BLaER1 (cell line): ENCODE data around the gene SVBP.
A peak's percentile ranks its signal among the peaks of the same experiment; 100 is the strongest.

ENCODE experiments used
- H3K27ac ChIP-seq: shearing (Covaris generic); formaldehyde crosslinking; 2 replicates; pipeline ENCODE4 v1.8.1; 2022
- H3K27me3 ChIP-seq: shearing (Covaris generic); formaldehyde crosslinking; 2 replicates; pipeline ENCODE4 v1.8.1; 2022
- H3K36me3 ChIP-seq: shearing (Covaris generic); formaldehyde crosslinking; 2 replicates; pipeline ENCODE4 v1.8.1; 2022
- H3K4me1 ChIP-seq: shearing (Covaris generic); formaldehyde crosslinking; 2 replicates; pipeline ENCODE4 v1.8.1; 2022
- H3K4me2 ChIP-seq: shearing (Covaris generic); formaldehyde crosslinking; 2 replicates; pipeline ENCODE4 v1.8.1; 2022
- H3K4me3 ChIP-seq: shearing (Covaris generic); formaldehyde crosslinking; 2 replicates; pipeline ENCODE4 v1.8.1; 2022
- H3K9ac ChIP-seq: shearing (Covaris generic); formaldehyde crosslinking; 2 replicates; pipeline ENCODE4 v1.8.1; 2022
- H3K9me3 ChIP-seq: shearing (Covaris generic); formaldehyde crosslinking; 2 replicates; pipeline ENCODE4 v1.8.1; 2022
- H4K20me1 ChIP-seq: shearing (Covaris generic); formaldehyde crosslinking; 2 replicates; pipeline ENCODE4 v1.8.1; 2022
- Cebpa-rat ChIP-seq: shearing (Covaris generic); IDR thresholded peaks from 2 replicates; pipeline ENCODE4 v1.8.1; 2022

SVBP gene

GRCh38 chr1:42851420-42851819 lies 34.2 kb upstream of the SVBP start:
- TF ChIP-seq Cebpa-rat, result no peak
- H3K4me1 ChIP-seq, result peaks cover 15% of the 10 kb centered on the region
- no peak overlapping the region for H3K4me2 ChIP-seq
- H3K36me3 ChIP-seq, result peaks cover 46% of the 10 kb centered on the region
- H4K20me1 ChIP-seq, result 0 out of 2 replicates have a peak, but pooled peaks cover 9% of the 10 kb centered on the region
- H3K9me3 ChIP-seq, result peaks cover 31% of the 10 kb centered on the region
- no peak overlapping the region; the same call in 1 of the 2 replicates for H3K4me3 ChIP-seq
- H3K27me3 ChIP-seq, result no peaks in the 10 kb centered on the region
- no peak overlapping the region for H3K27ac ChIP-seq
- H3K9ac ChIP-seq, result no peak overlapping the region

GRCh38 chr1:42849944-42850343 lies 32.7 kb upstream of the SVBP start:
- no peak for TF ChIP-seq Cebpa-rat
- Histone ChIP-seq H3K4me2 (no peak overlapping the region), H3K27ac (no peak overlapping the region)

DNA sequence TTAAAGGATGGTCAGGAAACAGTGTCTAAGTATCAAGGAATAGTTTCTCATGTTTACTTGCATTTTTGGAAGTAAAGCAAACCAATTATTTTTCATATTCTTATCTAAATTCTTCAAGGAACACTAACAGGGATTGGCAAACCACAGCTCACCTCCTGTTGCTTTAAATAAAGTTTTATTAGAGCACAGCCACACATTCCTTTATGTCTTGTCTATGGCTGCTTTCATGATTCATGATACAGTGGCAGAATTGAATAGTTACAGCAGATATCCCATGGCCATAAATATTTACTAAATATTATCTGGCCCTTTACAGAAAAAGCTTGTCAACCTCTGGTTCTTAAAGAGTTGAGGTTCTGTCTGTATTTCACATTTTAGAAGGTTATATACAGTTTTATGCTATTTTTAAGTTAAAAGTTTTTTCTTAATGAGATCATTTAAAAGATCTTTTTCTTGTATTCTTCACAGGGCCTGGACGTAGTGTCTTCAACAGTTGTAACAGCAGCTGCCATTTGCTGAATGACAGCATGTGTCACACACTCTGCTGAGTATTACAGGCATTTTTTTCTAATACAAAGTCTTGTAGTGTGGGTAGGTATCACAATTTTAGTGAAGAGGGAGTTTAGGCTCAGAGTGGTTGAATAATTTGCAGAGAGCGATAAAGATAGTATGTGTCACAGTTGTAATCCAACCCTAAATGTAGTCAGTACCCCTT lies 31.8 kb upstream of the SVBP start:
- H3K4me2 ChIP-seq, result no peak overlapping the region

More at GRCh38 chr1:42849944-42850343, 32.7 kb upstream of the SVBP start:
- Histone ChIP-seq H3K36me3 (peaks cover 46% of the 10 kb centered on the region), H3K4me1 (peaks cover 21% of the 10 kb centered on the region), H3K27me3 (no peaks in the 10 kb centered on the region), H3K9ac (no peak overlapping the region), H3K9me3 (peaks cover 27% of the 10 kb centered on the region), H3K4me3 (no peak overlapping the region), H4K20me1 (0 out of 2 replicates have a peak, but pooled peaks cover 9% of the 10 kb centered on the region)

DNA sequence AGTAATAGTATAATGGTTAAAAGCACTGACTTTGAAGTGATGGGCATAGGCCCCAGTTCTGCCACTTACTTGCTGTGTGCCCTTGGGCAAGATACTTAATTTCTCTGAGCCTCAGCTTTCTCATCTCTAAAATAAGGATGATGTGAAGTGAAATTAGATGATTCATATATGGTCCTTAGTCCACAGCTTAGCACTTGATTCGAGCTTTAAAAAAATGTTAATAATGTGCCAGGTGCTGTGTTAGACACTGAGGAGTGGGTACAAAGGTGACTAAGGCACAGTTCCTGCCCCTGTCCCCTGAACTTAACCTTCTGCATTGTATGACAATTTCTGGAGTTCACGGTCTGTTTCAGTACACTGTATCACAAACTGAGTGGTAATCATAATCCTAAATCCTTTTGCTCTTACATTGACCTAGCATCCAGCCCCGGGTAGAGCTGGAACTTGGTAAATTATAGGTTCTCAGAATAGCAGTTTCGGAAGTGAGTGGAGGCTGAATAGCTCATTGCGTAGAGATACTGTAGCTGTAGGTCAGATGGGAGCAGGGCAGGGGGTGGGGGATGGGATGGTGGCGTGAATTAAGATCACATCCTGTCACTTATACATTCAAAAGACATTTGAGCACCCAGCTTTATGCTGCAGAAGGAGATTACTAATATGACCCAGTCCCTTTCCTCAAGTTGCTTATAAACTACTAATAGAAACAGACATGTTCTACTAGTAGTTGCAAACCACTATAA lies 30.7 kb upstream of the SVBP start:
- peaks cover 27% of the 10 kb centered on the region for H3K9me3 ChIP-seq
- H3K4me2 ChIP-seq, result peak overlapping the region; percentile 85
- peaks cover 41% of the 10 kb centered on the region for H3K36me3 ChIP-seq
- H3K4me1 ChIP-seq, result peaks cover 21% of the 10 kb centered on the region
- H3K4me3 ChIP-seq, result peak overlapping the region; percentile 89
- no peak for TF ChIP-seq Cebpa-rat
- no peak overlapping the region for H3K27ac ChIP-seq
- H3K27me3 ChIP-seq, result no peaks in the 10 kb centered on the region
- H3K9ac ChIP-seq, result peak overlapping the region; percentile 91; the same call in 1 of the 2 replicates
- H4K20me1 ChIP-seq, result 0 out of 2 replicates have a peak, but pooled peaks cover 9% of the 10 kb centered on the region

More for the DNA sequence above, 31.8 kb upstream of the SVBP start:
- no peak overlapping the region for H3K27ac ChIP-seq
- H3K4me1 ChIP-seq, result peaks cover 21% of the 10 kb centered on the region
- no peak for TF ChIP-seq Cebpa-rat
- no peaks in the 10 kb centered on the region for H3K27me3 ChIP-seq
- no peak overlapping the region for H3K4me3 ChIP-seq
- 0 out of 2 replicates have a peak, but pooled peaks cover 9% of the 10 kb centered on the region for H4K20me1 ChIP-seq
- H3K9ac ChIP-seq, result no peak overlapping the region
- peaks cover 27% of the 10 kb centered on the region for H3K9me3 ChIP-seq
- H3K36me3 ChIP-seq, result peaks cover 46% of the 10 kb centered on the region

GRCh38 chr1:42847111-42847595 lies 30.0 kb upstream of the SVBP start:
- TF ChIP-seq Cebpa-rat, result no peak
- Histone ChIP-seq H3K4me2 (peak overlapping the region; percentile 85), H3K4me1 (peaks cover 21% of the 10 kb centered on the region), H3K27ac (peak overlapping the region; percentile 92), H3K36me3 (peaks cover 33% of the 10 kb centered on the region), H3K9me3 (peaks cover 21% of the 10 kb centered on the region), H4K20me1 (0 out of 2 replicates have a peak, but pooled peaks cover 2% of the 10 kb centered on the region), H3K27me3 (no peaks in the 10 kb centered on the region), H3K4me3 (peak overlapping the region; percentile 89), H3K9ac (peak overlapping the region; percentile 91)

DNA sequence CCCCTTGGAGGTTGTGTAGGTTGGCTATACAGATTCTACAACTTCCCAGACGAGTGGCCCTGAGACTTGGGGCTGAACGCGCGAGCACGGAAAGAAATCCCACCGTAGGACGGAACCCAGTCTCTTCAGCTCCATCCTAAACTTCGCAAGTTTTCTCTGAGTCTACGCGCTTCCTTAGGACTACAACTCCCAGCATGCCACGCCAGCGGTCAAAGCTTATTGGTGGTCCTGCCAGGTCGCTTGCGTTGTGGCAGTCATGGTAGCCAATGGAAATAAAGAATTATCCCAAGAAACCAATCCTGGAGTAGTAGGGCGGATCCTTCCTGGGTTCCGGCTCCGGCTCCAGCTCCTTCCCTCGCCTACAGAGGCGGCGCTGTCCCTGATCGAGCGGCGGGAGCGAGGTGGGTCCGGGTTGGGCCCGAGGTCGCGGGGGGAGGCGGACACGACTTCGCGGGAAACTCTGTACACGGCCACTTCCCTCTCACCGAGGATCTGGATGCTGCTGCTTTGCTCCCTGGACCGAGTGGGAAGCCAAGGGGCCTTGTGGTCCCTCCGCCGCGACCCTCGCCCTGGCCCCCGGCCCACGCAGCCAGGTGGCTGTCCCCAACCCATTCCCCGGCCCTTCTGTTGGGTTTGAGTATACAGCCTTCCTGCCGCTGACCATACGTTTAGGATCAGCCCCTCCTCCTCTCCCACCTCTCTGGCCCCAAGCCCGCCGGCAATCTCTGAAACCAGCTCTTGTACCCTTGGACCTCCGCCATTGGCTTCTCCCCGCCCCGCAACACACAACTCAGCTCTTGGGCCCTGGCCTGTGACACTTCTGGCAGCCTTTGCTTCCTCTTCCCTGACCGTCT lies 29.3 kb upstream of the SVBP start, which contains the start of gene ZNF691:
ZNF691 (plus strand) TSS at position 357 of the 854 bp plus-strand sequence. CDS start 3,046 bp downstream, outside the sequence.
- Histone ChIP-seq H3K36me3 (peaks cover 26% of the 10 kb centered on the region), H3K4me1 (peaks cover 21% of the 10 kb centered on the region), H3K9me3 (peaks cover 14% of the 10 kb centered on the region), H4K20me1 (no peaks in the 10 kb centered on the region), H3K4me3 (peak within 1 kb of the TSS; percentile 89), H3K27me3 (no peaks in the 10 kb centered on the region), H3K27ac (peak within 1 kb of the TSS; percentile 92), H3K4me2 (peak within 1 kb of the TSS; percentile 86), H3K9ac (peak within 1 kb of the TSS; percentile 91)
- TF ChIP-seq Cebpa-rat, result no peak

GRCh38 chr1:42845866-42846256 lies 28.7 kb upstream of the SVBP start:
- Histone ChIP-seq H3K36me3 (peaks cover 20% of the 10 kb centered on the region), H3K9me3 (peaks cover 8% of the 10 kb centered on the region), H3K4me2 (peak overlapping the region; percentile 86), H3K4me3 (peak overlapping the region; percentile 89), H3K27ac (no peak overlapping the region), H3K27me3 (no peaks in the 10 kb centered on the region), H3K9ac (peak overlapping the region; percentile 56; the same call in 1 of the 2 replicates), H3K4me1 (peaks cover 21% of the 10 kb centered on the region), H4K20me1 (no peaks in the 10 kb centered on the region)
- TF ChIP-seq Cebpa-rat, result no peak

- H3K27ac ChIP-seq, result no peak overlapping the region
- H3K9me3 ChIP-seq, result peaks cover 1% of the 10 kb centered on the region; the same call in 1 of the 2 replicates
- no peak overlapping the region for H3K4me2 ChIP-seq
- H3K36me3 ChIP-seq, result peaks cover 14% of the 10 kb centered on the region
- no peak overlapping the region for H3K4me3 ChIP-seq
- no peaks in the 10 kb centered on the region for H3K27me3 ChIP-seq
- H3K4me1 ChIP-seq, result peaks cover 21% of the 10 kb centered on the region
- no peaks in the 10 kb centered on the region for H4K20me1 ChIP-seq
- H3K9ac ChIP-seq, result no peak overlapping the region
- TF ChIP-seq Cebpa-rat, result no peak
Measured at GRCh38 chr1:42845193-42845592, 28.0 kb upstream of the SVBP start.

DNA sequence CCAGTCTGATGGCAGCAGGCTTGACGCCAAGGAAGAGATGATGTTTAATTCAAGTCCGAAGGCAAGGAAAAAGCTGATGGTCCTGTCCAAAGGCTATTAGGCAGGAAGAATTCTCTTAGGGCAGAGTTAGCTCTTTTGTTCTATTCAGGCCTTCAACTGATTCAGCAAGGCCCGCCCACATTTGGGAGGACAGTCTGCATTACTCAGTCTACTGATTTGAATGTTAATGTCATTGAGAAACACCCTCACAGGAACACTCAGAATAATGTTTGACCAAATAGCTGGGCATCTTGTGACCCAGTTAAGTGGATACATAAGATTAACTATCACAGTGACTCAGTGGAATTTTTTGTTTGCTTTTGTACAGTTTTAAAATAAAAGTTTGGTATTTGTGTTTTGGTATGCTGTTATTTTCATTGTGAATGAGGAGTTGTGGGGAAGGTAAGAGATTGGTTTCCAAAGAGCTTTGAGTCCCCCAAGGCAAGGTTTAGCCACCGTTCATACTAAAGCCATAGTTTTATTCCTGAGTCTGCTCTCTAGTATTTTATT lies 27.5 kb upstream of the SVBP start:
- no peak overlapping the region for H3K4me2 ChIP-seq

More for the DNA sequence above, 27.5 kb upstream of the SVBP start:
- H3K36me3 ChIP-seq, result peaks cover 8% of the 10 kb centered on the region
- no peaks in the 10 kb centered on the region for H4K20me1 ChIP-seq
- no peak overlapping the region for H3K4me3 ChIP-seq
- no peaks in the 10 kb centered on the region for H3K9me3 ChIP-seq
- no peak for TF ChIP-seq Cebpa-rat
- no peak overlapping the region for H3K27ac ChIP-seq
- H3K9ac ChIP-seq, result no peak overlapping the region
- no peaks in the 10 kb centered on the region for H3K27me3 ChIP-seq
- peaks cover 21% of the 10 kb centered on the region for H3K4me1 ChIP-seq
